Skeletal muscle tissue (tissue), 4 donors: ENCODE measurements around the gene SNAP29. TPM values are rescaled to one million over a fixed set of nuclear protein-coding genes. Genes with fewer than 3 reads are reported as not detected.
A peak's percentile ranks its signal among the peaks of the same experiment; 100 is the strongest.

ENCODE experiments used
- H3K27ac ChIP-seq: one replicate; pipeline ENCODE4 v1.7.0; 2013; ENCODE audit warnings: mild to moderate bottlenecking, low read depth, low read length, inconsistent platforms
- H3K27me3 ChIP-seq, 3 donors: one replicate each; pipeline ENCODE4 v1.7.0; 2013; ENCODE audit warnings: low read length in 3 of 3; ENCODE audit not compliant: control insufficient read depth in 3 of 3, insufficient read depth in 3 of 3
- H3K36me3 ChIP-seq, 3 donors: one replicate each; pipeline ENCODE4 v1.7.0; 2013; ENCODE audit warnings: low read length in 3 of 3; ENCODE audit not compliant: control insufficient read depth in 3 of 3, insufficient read depth in 3 of 3
- H3K4me1 ChIP-seq, 3 donors: one replicate each; pipeline ENCODE4 v1.7.0; 2013; ENCODE audit warnings: low read length in 3 of 3, mild to moderate bottlenecking in 3 of 3; ENCODE audit not compliant: control insufficient read depth in 3 of 3, insufficient read depth in 3 of 3
- H3K4me3 ChIP-seq, 3 donors: one replicate each; pipeline ENCODE4 v1.7.0; 2013; ENCODE audit warnings: low read length in 3 of 3
- H3K9ac ChIP-seq, 3 donors: one replicate each; pipeline ENCODE4 v1.7.0; 2013; ENCODE audit warnings: low read length in 3 of 3, mild to moderate bottlenecking in 3 of 3, moderate library complexity in 2 of 3, low read depth in 1 of 3
- H3K9me3 ChIP-seq, 3 donors: one replicate each; pipeline ENCODE4 v1.7.0; 2013; ENCODE audit warnings: low read length in 3 of 3; ENCODE audit not compliant: control insufficient read depth in 3 of 3
- total RNA-seq: library from RNA; depleted of rRNA; stranded (reverse); fragments of >200 nt; gene quantifications from one replicate; pipeline ENCODE4 v1.2.3, GENCODE V29; 2014
- donor health status: Osteomylitis.

SNAP29 gene
- total RNA-seq, 1 donor from 2014 or later = 5.2 TPM

- H3K27me3 ChIP-seq = no peaks in the 10 kb centered on the region
- H3K4me1 ChIP-seq = peaks cover 17 to 30% (median 28%) of the 10 kb centered on the region in 3 donors
- no peak overlapping the region for H3K4me3 ChIP-seq
- peaks cover 15 to 19% (median 18%) of the 10 kb centered on the region in 3 donors for H3K36me3 ChIP-seq
- no peak overlapping the region for H3K9ac ChIP-seq
- H3K27ac ChIP-seq = no peak overlapping the region
- no peaks in the 10 kb centered on the region for H3K9me3 ChIP-seq
Observed at GRCh38 chr22:20865875-20866445, 7.2 kb downstream of the SNAP29 start.

GRCh38 chr22:20866736-20867135, 7.9 kb downstream of the SNAP29 start:
- Histone ChIP-seq H3K4me3 (peak overlapping the region in 2 of 3 donors; percentile 12 to 46), H3K4me1 (peaks cover 17 to 30% (median 28%) of the 10 kb centered on the region in 3 donors), H3K9ac (no peak overlapping the region), H3K27ac (peak overlapping the region; percentile 86), H3K36me3 (peaks cover 18 to 19% (median 18%) of the 10 kb centered on the region in 3 donors), H3K27me3 (no peaks in the 10 kb centered on the region), H3K9me3 (no peaks in the 10 kb centered on the region)

- H3K27me3 ChIP-seq = no peaks in the 10 kb centered on the region
- no peaks in the 10 kb centered on the region for H3K9me3 ChIP-seq
- H3K36me3 ChIP-seq = peaks cover 17 to 18% (median 18%) of the 10 kb centered on the region in 3 donors
- peaks cover 17 to 30% (median 28%) of the 10 kb centered on the region in 3 donors for H3K4me1 ChIP-seq
- peak overlapping the region in 2 of 3 donors; percentile 48 to 51 for H3K9ac ChIP-seq
- H3K4me3 ChIP-seq = peak overlapping the region in 2 of 3 donors; percentile 12 to 46
- peak overlapping the region; percentile 86 for H3K27ac ChIP-seq
Observed at GRCh38 chr22:20867179-20868024, 8.6 kb downstream of the SNAP29 start.

- Histone ChIP-seq H3K4me1 (peaks cover 14 to 30% (median 24%) of the 10 kb centered on the region in 3 donors), H3K4me3 (no peak overlapping the region), H3K9me3 (no peaks in the 10 kb centered on the region), H3K27me3 (no peaks in the 10 kb centered on the region), H3K36me3 (peaks cover 12 to 21% (median 16%) of the 10 kb centered on the region in 3 donors), H3K9ac (peak overlapping the region in 2 of 3 donors; percentile 48 to 51), H3K27ac (peak overlapping the region; percentile 86)
Observed at GRCh38 chr22:20868025-20868962, 9.5 kb downstream of the SNAP29 start.

- Histone ChIP-seq H3K27ac (no peak overlapping the region), H3K27me3 (no peaks in the 10 kb centered on the region), H3K4me1 (peaks cover 14 to 26% (median 23%) of the 10 kb centered on the region in 3 donors), H3K4me3 (no peak overlapping the region), H3K9ac (no peak overlapping the region), H3K36me3 (peaks cover 11 to 23% (median 11%) of the 10 kb centered on the region in 3 donors), H3K9me3 (no peaks in the 10 kb centered on the region)
Observed at GRCh38 chr22:20869234-20869633, 10.4 kb downstream of the SNAP29 start.

GRCh38 chr22:20873214-20873613, 14.4 kb downstream of the SNAP29 start:
- H3K9me3 ChIP-seq = no peaks in the 10 kb centered on the region

GRCh38 chr22:20875296-20875695, 16.5 kb downstream of the SNAP29 start:
- peaks cover 15 to 16% (median 16%) of the 10 kb centered on the region in 3 donors for H3K36me3 ChIP-seq

More at GRCh38 chr22:20873214-20873613, 14.4 kb downstream of the SNAP29 start:
- H3K4me1 ChIP-seq = no peaks in the 10 kb centered on the region
- no peak overlapping the region for H3K4me3 ChIP-seq
- H3K9ac ChIP-seq = no peak overlapping the region
- peaks cover 16 to 21% (median 18%) of the 10 kb centered on the region in 3 donors for H3K36me3 ChIP-seq
- H3K27ac ChIP-seq = no peak overlapping the region
- no peaks in the 10 kb centered on the region for H3K27me3 ChIP-seq

GRCh38 chr22:20877715-20878114, 18.9 kb downstream of the SNAP29 start:
- no peaks in the 10 kb centered on the region for H3K4me1 ChIP-seq
- no peak overlapping the region for H3K9ac ChIP-seq
- no peak overlapping the region for H3K27ac ChIP-seq
- peaks cover 16 to 31% (median 26%) of the 10 kb centered on the region in 3 donors for H3K36me3 ChIP-seq
- H3K27me3 ChIP-seq = no peaks in the 10 kb centered on the region
- no peak overlapping the region for H3K4me3 ChIP-seq
- H3K9me3 ChIP-seq = no peaks in the 10 kb centered on the region

More at GRCh38 chr22:20875296-20875695, 16.5 kb downstream of the SNAP29 start:
- Histone ChIP-seq H3K4me1 (no peaks in the 10 kb centered on the region), H3K27ac (no peak overlapping the region), H3K4me3 (no peak overlapping the region), H3K9me3 (no peaks in the 10 kb centered on the region), H3K9ac (no peak overlapping the region), H3K27me3 (no peaks in the 10 kb centered on the region)

GRCh38 chr22:20881231-20881630, 22.4 kb downstream of the SNAP29 start:
- no peak overlapping the region for H3K4me3 ChIP-seq
- H3K4me1 ChIP-seq = peaks cover 2 to 6% (median 5%) of the 10 kb centered on the region in 3 donors
- H3K27ac ChIP-seq = no peak overlapping the region
- no peaks in the 10 kb centered on the region for H3K9me3 ChIP-seq
- H3K9ac ChIP-seq = no peak overlapping the region
- peaks cover 20 to 38% (median 36%) of the 10 kb centered on the region in 3 donors for H3K36me3 ChIP-seq
- H3K27me3 ChIP-seq = no peaks in the 10 kb centered on the region
